Keratinocyte (primary cell): ENCODE data around the gene PDX1. TPM values are rescaled to one million over a fixed set of nuclear protein-coding genes. Genes with fewer than 3 reads are reported as not detected.

ENCODE experiments used
- DNase-seq: peaks from one replicate; pipeline ENCODE4 v3.0.0-alpha.2; 2011; ENCODE audit warnings: low read depth, missing footprints, low spot score
- FAIRE-seq: peaks from 2 replicates; lab custom pipeline; 2011; peaks lifted over from hg19 to GRCh38; lab: Jason Lieb, UNC
- H2AFZ ChIP-seq: 2 replicates; pipeline ENCODE4 v1.6.0; 2012; ENCODE audit warnings: low read length, control low read depth, inconsistent platforms; ENCODE audit not compliant: control insufficient read depth
- H3K27ac ChIP-seq: 2 replicates; pipeline ENCODE4 v1.5.1; 2011; ENCODE audit warnings: low read length; ENCODE audit not compliant: control insufficient read depth, insufficient read depth
- H3K27me3 ChIP-seq: 3 replicates; pipeline ENCODE4 v1.6.0; 2011; ENCODE audit warnings: low read length; ENCODE audit not compliant: control insufficient read depth, insufficient read depth; ENCODE audit errors: extremely low read depth
- H3K36me3 ChIP-seq, 2 experiments: 2 replicates in 1 of 2; 3 replicates in 1 of 2; pipeline ENCODE4 v1.5.1; 2011; ENCODE audit warnings: low read length in 2 of 2, mild to moderate bottlenecking in 1 of 2; ENCODE audit not compliant: control insufficient read depth in 2 of 2, insufficient read depth in 2 of 2; ENCODE audit errors: extremely low read depth in 1 of 2
- H3K4me1 ChIP-seq: 3 replicates; pipeline ENCODE4 v1.5.1; 2011; ENCODE audit warnings: low read length; ENCODE audit not compliant: control insufficient read depth, insufficient read depth; ENCODE audit errors: extremely low read depth
- H3K4me2 ChIP-seq: 3 replicates; pipeline ENCODE4 v1.6.0; 2011; ENCODE audit warnings: low read depth, low read length; ENCODE audit not compliant: control insufficient read depth, insufficient read depth; ENCODE audit errors: extremely low read depth
- H3K4me3 ChIP-seq, 3 experiments: fragments of 200-600 bp in 1 of 3; sonication (generic) in 1 of 3; 2 replicates in 2 of 3; 3 replicates in 1 of 3; pipeline ENCODE4 v1.5.1; 2011 to 2016; ENCODE audit warnings: low read length in 3 of 3, mild to moderate bottlenecking in 3 of 3, control low read depth in 2 of 3, inconsistent platforms in 1 of 3, low read depth in 1 of 3, mixed read lengths in 1 of 3, mixed run types in 1 of 3, moderate library complexity in 1 of 3; ENCODE audit not compliant: control insufficient read depth in 2 of 3, insufficient read depth in 2 of 3; ENCODE audit errors: extremely low read depth in 1 of 3
- H3K79me2 ChIP-seq: 2 replicates; pipeline ENCODE4 v1.6.0; 2012; ENCODE audit warnings: low read length; ENCODE audit not compliant: control insufficient read depth, insufficient read depth
- H3K9ac ChIP-seq: 3 replicates; pipeline ENCODE4 v1.6.0; 2011; ENCODE audit warnings: low read length; ENCODE audit not compliant: control insufficient read depth, insufficient read depth; ENCODE audit errors: extremely low read depth
- H3K9me1 ChIP-seq: 3 replicates; pipeline ENCODE4 v1.6.0; 2011; ENCODE audit warnings: low read length; ENCODE audit not compliant: control insufficient read depth, insufficient read depth; ENCODE audit errors: extremely low read depth
- H3K9me3 ChIP-seq: 2 replicates; pipeline ENCODE4 v1.5.1; 2012; ENCODE audit warnings: low read depth, low read length; ENCODE audit not compliant: control insufficient read depth
- H4K20me1 ChIP-seq: 3 replicates; pipeline ENCODE4 v1.6.0; 2011; ENCODE audit warnings: low read length; ENCODE audit not compliant: control insufficient read depth, insufficient read depth; ENCODE audit errors: extremely low read depth
- CTCF ChIP-seq, 3 experiments: IDR thresholded peaks in 1 of 3; conservative IDR thresholded peaks in 1 of 3; optimal IDR thresholded peaks in 1 of 3; 2 replicates in 2 of 3; 3 replicates in 1 of 3; pipeline versions ENCODE3 to v1.5.1; 2011; ENCODE audit warnings: low read length in 3 of 3, mild to moderate bottlenecking in 3 of 3, moderate library complexity in 2 of 3, control low read depth in 1 of 3, inconsistent platforms in 1 of 3; ENCODE audit not compliant: insufficient read depth in 2 of 3; ENCODE audit errors: extremely low read depth in 1 of 3
- EZH2 ChIP-seq: IDR thresholded peaks from one replicate; pipeline ENCODE4 v1.6.1; 2012; ENCODE audit warnings: inconsistent platforms, mild to moderate bottlenecking, low read length, moderate library complexity
- dilution Hi-C: fragments of 300-500 bp; cut with MboI; formaldehyde crosslinking; loops from one replicate; pipeline ENCODE4 v1.7.0; 2020; ENCODE audit warnings: low sequenced_read_pairs; ENCODE audit not compliant: extremely low pct_ligation_motif_present
- polyA plus RNA-seq, 5 experiments: library from polyadenylated mRNA; depleted of rRNA in 3 of 5; stranded (reverse) in 3 of 5; stranded (forward) in 1 of 5; unstranded in 1 of 5; fragments of >200 nt; gene quantifications; 1 replicate in 1 of 5; 2 replicates in 3 of 5; 3 replicates in 1 of 5; pipeline versions ENCODE4 v1.2.1 to v1.2.3, GENCODE V29; 2011 to 2012; ENCODE audit warnings: missing spikeins in 2 of 5, low read depth in 1 of 5, low replicate concordance in 1 of 5

PDX1 gene
- polyA plus RNA-seq, 1 donor (not counting 4 experiments of a cell fraction or from before 2014, with no cell fraction given), result not detected

GRCh38 chr13:27952876-27953675 lies 33.3 kb downstream of the PDX1 start:
- H3K4me2 ChIP-seq, result peak overlapping the region; percentile 75
- H2AFZ ChIP-seq, result peak overlapping the region; percentile 56
- no peaks in the 10 kb centered on the region for H3K79me2 ChIP-seq
- H3K36me3 ChIP-seq, result no peaks in the 10 kb centered on the region
- peak overlapping the region in 1 of 3 experiments; percentile 41 for H3K4me3 ChIP-seq
- H3K27ac ChIP-seq, result no peak overlapping the region
- dilution Hi-C loops, result loop anchor here (25.0 kb wide), 1 partner anchor 116 kb away; no protein-coding TSS in a partner anchor
- FAIRE-seq (no peak), DNase-seq (no peak)
- no peak overlapping the region for H3K9ac ChIP-seq
- no peaks in the 10 kb centered on the region for H3K9me1 ChIP-seq
- H3K4me1 ChIP-seq, result no peaks in the 10 kb centered on the region
- H3K27me3 ChIP-seq, result peaks cover 35% of the 10 kb centered on the region
- H3K9me3 ChIP-seq, result no peaks in the 10 kb centered on the region
- TF ChIP-seq EZH2 (no peak), CTCF (optimal IDR thresholded peaks at IDR 0.05 in 1 of 3, IDR thresholded peaks at IDR 0.05 in 1 of 3, conservative IDR thresholded peaks at IDR 0.05 in 1 of 3; ENCODE audit: extremely low read depth in 1 of 3, insufficient read depth in 2 of 3, low read length in 3 of 3) (no peak)
- no peaks in the 10 kb centered on the region for H4K20me1 ChIP-seq

GRCh38 chr13:27953676-27954405 lies 34.0 kb downstream of the PDX1 start:
- no peak overlapping the region for H3K9ac ChIP-seq
- DNase-seq, result no peak
- H3K9me3 ChIP-seq, result no peaks in the 10 kb centered on the region
- TF ChIP-seq EZH2 (peak; percentile 85), CTCF (optimal IDR thresholded peaks at IDR 0.05 in 1 of 3, IDR thresholded peaks at IDR 0.05 in 1 of 3, conservative IDR thresholded peaks at IDR 0.05 in 1 of 3; ENCODE audit: extremely low read depth in 1 of 3, insufficient read depth in 2 of 3, low read length in 3 of 3) (peak; percentile 63 to 91 (median 90))
- no peaks in the 10 kb centered on the region for H3K4me1 ChIP-seq
- H3K27me3 ChIP-seq, result peaks cover 35% of the 10 kb centered on the region
- H3K9me1 ChIP-seq, result no peaks in the 10 kb centered on the region
- H3K27ac ChIP-seq, result no peak overlapping the region
- FAIRE-seq, result no peak
- H2AFZ ChIP-seq, result peak overlapping the region; percentile 89
- peak overlapping the region; percentile 75 for H3K4me2 ChIP-seq
- H4K20me1 ChIP-seq, result no peaks in the 10 kb centered on the region
- dilution Hi-C loops, result loop anchor here (25.0 kb wide), 1 partner anchor 117 kb away; no protein-coding TSS in a partner anchor
- H3K36me3 ChIP-seq, result no peaks in the 10 kb centered on the region
- H3K4me3 ChIP-seq, result peak overlapping the region; percentile 41 to 68 (median 57)
- no peaks in the 10 kb centered on the region for H3K79me2 ChIP-seq
